Ovary (tissue), 9 donors: ENCODE results near the gene KCNK4. TPM values are rescaled to one million over a fixed set of nuclear protein-coding genes. Genes with fewer than 3 reads are reported as not detected.
A peak's percentile ranks its signal among the peaks of the same experiment; 100 is the strongest.

Source experiments
- DNase-seq, 5 donors: peaks; one replicate each; pipeline ENCODE4 v3.0.0-alpha.2; 2019 to 2020
- H3K27ac ChIP-seq, 2 donors: fragments of 200-600 bp; one replicate each; pipeline versions ENCODE4 v1.5.1 to v1.8.0; 2019 to 2022
- H3K27me3 ChIP-seq: fragments of 200-600 bp; one replicate; pipeline ENCODE4 v1.8.0; 2022
- H3K36me3 ChIP-seq: fragments of 200-600 bp; sonication (generic); one replicate; pipeline ENCODE4 v1.5.1; 2019
- H3K4me1 ChIP-seq: one replicate; pipeline ENCODE4 v1.8.1; 2013; ENCODE audit warnings: mild to moderate bottlenecking, moderate library complexity; ENCODE audit not compliant: insufficient read depth
- H3K4me3 ChIP-seq: fragments of 200-600 bp; sonication (generic); one replicate; pipeline ENCODE4 v1.5.1; 2017
- H3K9me3 ChIP-seq, 2 donors: fragments of 200-600 bp in 1 of 2; sonication (generic) in 1 of 2; one replicate each; pipeline versions ENCODE4 v1.5.1 to v1.8.1; 2013 to 2019; ENCODE audit warnings: mild to moderate bottlenecking in 1 of 2, moderate library complexity in 1 of 2
- EP300 ChIP-seq: sonication (generic); formaldehyde crosslinking; IDR thresholded peaks from one replicate; pipeline ENCODE4 v1.6.1; 2017; ENCODE audit warnings: antibody characterized with exemption
- POLR2A ChIP-seq: fragments of 450-650 bp; IDR thresholded peaks from one replicate; pipeline ENCODE4 v1.6.1; 2017; ENCODE audit warnings: antibody characterized with exemption, mild to moderate bottlenecking, moderate library complexity
- WGBS, 3 donors: extraction: QIAGEN DNeasy Blood & Tissue Kit in 1 of 3; methylation state at CpG; one replicate each; pipeline versions ENCODE4 v1.1.5 to v1.1.7; 2013 to 2017; 5-methylcytosine and 5-hydroxymethylcytosine counted together
- intact Hi-C, 4 donors: fragments of 100-400 bp; cut with DNase I; formaldehyde crosslinking; loops; one replicate each; pipeline versions ENCODE4 v1.11.0 to v1.15.1; 2022 to 2023
- polyA plus RNA-seq, 2 donors: library from polyadenylated mRNA; stranded (reverse); fragments of 200-250 nt in 1 of 2; fragments of 350-450 nt in 1 of 2; fragmentation: Illumina TruSeq in 1 of 2; extraction: RNeasy Lipid Tissue Mini Kit (QIAGEN cat#74804) in 1 of 2; gene quantifications; one replicate each; pipeline ENCODE4 v1.2.3, GENCODE V29; 2013 to 2014
- total RNA-seq, 7 donors: library from RNA; depleted of rRNA in 2 of 7; stranded (reverse); fragments of >200 nt in 2 of 7; fragmentation: NEBNext Ultra II Directional in 3 of 7; extraction: Animal tissue kit (Norgen Biotek cat#: 25700) in 3 of 7; gene quantifications; one replicate each; pipeline versions ENCODE4 v1.1.0 to v1.2.4, GENCODE V29; 2016 to 2023
- TF ChIP-seq, protein P1 (sequence below), 3 donors: fragments of 450-650 bp in 2 of 3; fragments of 200-600 bp in 1 of 3; IDR thresholded peaks; one replicate each; pipeline versions ENCODE4 v1.5.1 to v1.8.0; 2016 to 2022; ENCODE audit warnings: antibody characterized with exemption in 3 of 3, mild to moderate bottlenecking in 1 of 3
- donor health status: DM: no; HTN: no; CAD: no; lungs with moderate emphysema.
- donor health status: DM: no; HTN: no; CAD: no.
- donor health status: Bipolar disorder and iron deficiency.
- donor health status: DM: yes; HTN: yes; CAD: no.
- donor health status: DM: no; HTN: no; CAD: no.
- donor health status: DM: yes; HTN: yes; CAD: no.

Gene KCNK4
- total and polyA plus RNA-seq, 9 donors, result not detected

DNA sequence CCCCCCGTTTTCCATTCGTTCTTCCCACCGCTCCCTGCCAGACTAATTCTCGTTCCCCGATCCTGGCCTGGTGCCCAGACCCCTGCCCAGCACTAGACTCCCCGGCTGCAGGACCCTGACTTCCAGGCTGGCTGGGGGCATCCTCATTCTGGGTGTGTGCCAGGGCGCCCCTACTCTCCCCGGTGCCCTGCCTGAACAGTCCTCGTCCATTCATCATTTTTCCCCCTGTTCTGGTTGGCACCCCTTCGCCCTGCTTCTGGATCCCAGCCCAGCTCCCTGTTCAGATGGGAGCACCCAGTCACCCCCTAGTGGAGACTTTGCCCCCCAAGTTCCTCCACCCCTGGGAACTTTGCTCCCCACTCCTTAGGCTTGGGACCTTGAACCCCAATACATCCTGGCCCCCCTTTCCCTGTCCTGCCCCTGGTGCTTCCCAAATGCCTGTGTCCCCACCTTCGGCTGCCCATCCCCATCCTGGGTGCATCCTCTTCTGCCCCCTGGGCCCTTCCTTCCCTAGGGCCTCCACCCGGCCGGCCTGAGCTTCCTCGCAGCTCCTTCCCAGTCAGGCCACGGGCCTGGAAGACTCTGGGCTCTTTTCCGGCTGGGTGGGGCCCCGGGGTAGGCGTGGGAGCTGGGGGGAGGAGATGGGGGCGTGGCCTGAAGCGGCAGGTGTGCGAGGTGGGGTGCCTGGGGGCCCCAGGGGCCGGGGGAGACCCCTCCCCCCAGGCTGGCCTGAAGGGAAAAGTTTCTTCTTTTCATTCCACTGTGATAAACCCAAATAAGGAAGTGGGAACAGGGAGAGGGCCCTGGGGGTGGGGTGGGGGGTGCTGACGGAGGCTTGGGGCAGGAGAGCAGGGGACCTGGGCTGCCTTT is 38.9 kb upstream of the KCNK4 start:
- DNase-seq, result peak in 4 of 5 donors; percentile 56 to 77 (median 74)
- H3K36me3 ChIP-seq, result no peaks in the 10 kb centered on the region
- no peaks in the 10 kb centered on the region for H3K9me3 ChIP-seq
- intact Hi-C loops, result loop anchor here in 1 of 4 donors (5.0 kb wide), 1 partner anchor 50 kb away; no protein-coding TSS in a partner anchor
- peak overlapping the region in 1 of 2 donors; percentile 28 for H3K27ac ChIP-seq
- TF ChIP-seq, protein P1, sequence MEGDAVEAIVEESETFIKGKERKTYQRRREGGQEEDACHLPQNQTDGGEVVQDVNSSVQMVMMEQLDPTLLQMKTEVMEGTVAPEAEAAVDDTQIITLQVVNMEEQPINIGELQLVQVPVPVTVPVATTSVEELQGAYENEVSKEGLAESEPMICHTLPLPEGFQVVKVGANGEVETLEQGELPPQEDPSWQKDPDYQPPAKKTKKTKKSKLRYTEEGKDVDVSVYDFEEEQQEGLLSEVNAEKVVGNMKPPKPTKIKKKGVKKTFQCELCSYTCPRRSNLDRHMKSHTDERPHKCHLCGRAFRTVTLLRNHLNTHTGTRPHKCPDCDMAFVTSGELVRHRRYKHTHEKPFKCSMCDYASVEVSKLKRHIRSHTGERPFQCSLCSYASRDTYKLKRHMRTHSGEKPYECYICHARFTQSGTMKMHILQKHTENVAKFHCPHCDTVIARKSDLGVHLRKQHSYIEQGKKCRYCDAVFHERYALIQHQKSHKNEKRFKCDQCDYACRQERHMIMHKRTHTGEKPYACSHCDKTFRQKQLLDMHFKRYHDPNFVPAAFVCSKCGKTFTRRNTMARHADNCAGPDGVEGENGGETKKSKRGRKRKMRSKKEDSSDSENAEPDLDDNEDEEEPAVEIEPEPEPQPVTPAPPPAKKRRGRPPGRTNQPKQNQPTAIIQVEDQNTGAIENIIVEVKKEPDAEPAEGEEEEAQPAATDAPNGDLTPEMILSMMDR (IDR thresholded peaks at IDR 0.05), result peak in 1 of 3 donors; percentile 20
- TF ChIP-seq POLR2A, result no peak
- TF ChIP-seq EP300, result no peak
- H3K27me3 ChIP-seq, result no peaks in the 10 kb centered on the region
- H3K4me1 ChIP-seq, result peaks cover 10% of the 10 kb centered on the region
- H3K4me3 ChIP-seq, result peak overlapping the region; percentile 64
- 3 to 5% (median 4%) methylated on average over 23 of the region's 23 CpGs for WGBS, 3 donors

DNA sequence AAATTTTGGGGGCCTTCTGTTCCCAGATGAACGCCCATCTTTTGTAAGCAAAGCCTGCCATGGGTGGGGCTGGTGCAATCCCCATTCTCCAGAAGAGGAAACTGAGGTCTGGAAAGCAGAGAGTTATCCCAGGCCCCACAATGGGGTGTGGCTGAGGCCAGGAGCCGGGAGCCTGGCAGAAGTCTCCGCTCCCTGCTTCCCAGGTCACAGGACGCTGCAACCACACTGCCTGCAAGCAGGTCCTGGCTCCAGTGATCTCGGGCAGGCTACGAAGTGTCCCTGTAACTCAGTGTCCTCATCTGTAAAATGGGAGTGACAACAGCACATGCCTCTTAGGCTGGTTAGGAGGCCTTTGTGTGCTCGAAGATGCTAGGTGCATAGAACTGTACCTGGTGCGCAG is 38.1 kb upstream of the KCNK4 start:
- Histone ChIP-seq H3K27ac (peak overlapping the region in 1 of 2 donors; percentile 28), H3K27me3 (no peaks in the 10 kb centered on the region), H3K36me3 (no peaks in the 10 kb centered on the region), H3K9me3 (no peaks in the 10 kb centered on the region), H3K4me1 (peaks cover 10% of the 10 kb centered on the region), H3K4me3 (no peak overlapping the region)
- no peak for DNase-seq
- TF ChIP-seq EP300 (no peak), POLR2A (no peak)
- TF ChIP-seq, protein P1 (IDR thresholded peaks at IDR 0.05), result no peak
- intact Hi-C loops, result loop anchor here in 1 of 4 donors (5.0 kb wide), 1 partner anchor 51 kb away; no protein-coding TSS in a partner anchor
- WGBS, 3 donors, result 78 to 80% (median 79%) methylated on average over 8 of the region's 8 CpGs

DNA sequence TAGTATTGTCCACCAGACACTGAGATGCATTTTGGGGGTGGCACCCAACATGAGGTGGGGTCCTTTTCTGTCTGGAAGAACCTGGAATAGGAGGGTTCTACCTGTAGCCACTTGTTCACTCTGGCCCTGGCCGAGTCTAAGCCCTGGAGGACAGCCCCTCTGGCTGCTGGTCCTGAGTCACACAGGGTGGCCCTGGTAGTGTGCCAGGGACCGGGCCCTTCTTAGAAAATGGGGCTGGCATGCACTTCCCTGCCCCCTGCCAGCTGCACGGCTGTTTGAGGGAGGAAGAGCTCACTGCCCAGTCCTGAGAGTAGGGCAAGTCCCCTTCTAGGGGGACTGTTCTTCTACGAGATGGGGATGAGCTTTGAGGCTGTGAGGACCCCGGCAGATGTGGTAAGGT is 37.6 kb upstream of the KCNK4 start:
- Histone ChIP-seq H3K27ac (no peak overlapping the region), H3K27me3 (no peaks in the 10 kb centered on the region), H3K36me3 (no peaks in the 10 kb centered on the region), H3K4me3 (no peak overlapping the region), H3K4me1 (peaks cover 10% of the 10 kb centered on the region), H3K9me3 (no peaks in the 10 kb centered on the region)
- no peak for DNase-seq
- intact Hi-C loops, result loop anchor here in 1 of 4 donors (5.0 kb wide), 1 partner anchor 51 kb away; no protein-coding TSS in a partner anchor
- 57 to 73% (median 63%) methylated on average over 5 of the region's 5 CpGs for WGBS, 3 donors
- TF ChIP-seq, protein P1 (IDR thresholded peaks at IDR 0.05), result no peak
- no peak for TF ChIP-seq EP300

DNA sequence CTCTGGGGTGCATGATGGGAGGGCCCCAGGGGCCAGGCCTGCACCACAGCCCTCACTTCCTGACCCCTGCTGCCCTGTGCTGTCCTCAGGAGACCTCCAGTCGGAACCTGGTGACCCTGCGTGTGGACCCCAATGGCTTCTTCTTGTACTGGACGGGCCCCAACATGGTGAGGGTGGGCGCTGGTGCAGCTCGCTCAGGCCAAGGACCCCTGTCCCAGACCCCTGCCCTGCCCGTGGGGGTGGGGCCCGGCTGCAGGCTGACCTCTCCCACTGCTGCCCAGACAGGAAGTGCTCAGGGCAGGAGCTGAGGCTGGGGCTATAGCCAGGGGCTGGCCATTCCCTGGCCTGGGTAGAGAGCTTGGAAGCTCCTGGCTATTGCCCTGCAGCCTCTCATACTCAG is 36.8 kb upstream of the KCNK4 start:
- no peak overlapping the region for H3K4me3 ChIP-seq
- H3K36me3 ChIP-seq, result no peaks in the 10 kb centered on the region
- intact Hi-C loops, result loop anchor here in 1 of 4 donors (5.0 kb wide), 1 partner anchor 52 kb away; no protein-coding TSS in a partner anchor
- no peak overlapping the region for H3K27ac ChIP-seq
- 79 to 83% (median 82%) methylated on average over 7 of the region's 7 CpGs for WGBS, 3 donors
- peaks cover 10% of the 10 kb centered on the region for H3K4me1 ChIP-seq
- TF ChIP-seq, protein P1 (IDR thresholded peaks at IDR 0.05), result no peak
- TF ChIP-seq EP300, result no peak
- no peak for TF ChIP-seq POLR2A
- no peak for DNase-seq
- no peaks in the 10 kb centered on the region for H3K27me3 ChIP-seq
- no peaks in the 10 kb centered on the region for H3K9me3 ChIP-seq
